ENCODE measurements around the gene PPM1A. TPM values are rescaled to one million over a fixed set of nuclear protein-coding genes. Genes with fewer than 3 reads are reported as not detected.

The PPM1A gene
- total RNA-seq, 2 experiments from 2014 or later = 30.4 to 41.5 TPM

DNA sequence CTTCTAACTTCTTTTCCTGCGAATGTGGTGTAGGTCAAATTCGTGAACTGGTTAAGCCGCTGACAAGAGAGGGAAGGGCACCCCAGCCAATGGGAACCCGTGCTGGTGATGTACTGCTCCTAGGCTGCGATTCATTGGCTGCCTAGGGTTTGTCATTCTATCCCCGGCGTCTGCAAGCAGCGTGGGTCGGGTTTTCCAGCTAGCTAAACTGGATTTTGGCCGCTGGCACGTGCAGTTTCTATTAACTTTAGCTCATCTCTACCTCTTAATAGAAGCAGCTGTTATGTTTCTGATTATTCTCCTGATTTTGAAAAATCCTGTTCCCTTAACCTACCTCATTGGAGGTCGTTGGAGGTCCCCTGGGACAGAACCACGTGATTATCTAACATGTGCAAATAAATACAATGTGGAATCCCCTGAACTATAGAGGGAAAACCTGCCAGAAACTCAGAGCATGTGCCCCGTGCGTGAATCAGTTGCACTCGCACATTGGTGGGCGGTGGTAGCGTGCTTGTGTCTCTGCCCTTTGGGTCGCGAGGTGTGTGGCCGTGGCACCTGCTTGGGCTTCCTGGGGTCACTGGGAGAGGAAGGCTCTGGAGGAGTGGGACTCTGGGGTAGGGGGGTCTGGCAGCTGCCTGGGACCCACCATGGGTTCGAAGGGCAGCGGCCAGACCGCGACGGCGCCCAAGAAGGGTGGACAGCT is 876 bp upstream of the PPM1A start:
- Mint-ChIP-seq H3K36me3 (ENCODE audit: low read depth) (peaks cover 10% of the 10 kb centered on the region), H3K4me1 (peaks cover 48% of the 10 kb centered on the region), H3K27me3 (no peaks in the 10 kb centered on the region), H3K4me3 (peak overlapping the region; percentile 94), H3K9me3 (ENCODE audit: low read depth) (no peaks in the 10 kb centered on the region), H3K27ac (peak overlapping the region; percentile 100)
- peak; percentile 79 for ATAC-seq
- POLR2A ChIA-PET = interaction anchor here (0.6 to 1.3 kb wide), 7 partner anchors 37 to 157 kb away, joined by 3 to 7 read pairs (median 4); no protein-coding TSS in a partner anchor
- peak; percentile 91 for DNase-seq
- CTCF ChIA-PET = interaction anchor here (0.6 to 1.8 kb wide), 8 partner anchors 9 to 284 kb away, joined by 3 to 8 read pairs (median 3); no protein-coding TSS in a partner anchor
- intact Hi-C loops (cut with DNase I, micrococcal nuclease) = loop anchor here (1.0 to 10.0 kb wide), 10 partner anchors 157 to 1821 kb away; partner anchors contain the start of genes DAAM1 (in 2 of the 2), HIF1A (in 1 of the 2), JKAMP (in 1 of the 2) and KIAA0586 (in 1 of the 2)

DNA sequence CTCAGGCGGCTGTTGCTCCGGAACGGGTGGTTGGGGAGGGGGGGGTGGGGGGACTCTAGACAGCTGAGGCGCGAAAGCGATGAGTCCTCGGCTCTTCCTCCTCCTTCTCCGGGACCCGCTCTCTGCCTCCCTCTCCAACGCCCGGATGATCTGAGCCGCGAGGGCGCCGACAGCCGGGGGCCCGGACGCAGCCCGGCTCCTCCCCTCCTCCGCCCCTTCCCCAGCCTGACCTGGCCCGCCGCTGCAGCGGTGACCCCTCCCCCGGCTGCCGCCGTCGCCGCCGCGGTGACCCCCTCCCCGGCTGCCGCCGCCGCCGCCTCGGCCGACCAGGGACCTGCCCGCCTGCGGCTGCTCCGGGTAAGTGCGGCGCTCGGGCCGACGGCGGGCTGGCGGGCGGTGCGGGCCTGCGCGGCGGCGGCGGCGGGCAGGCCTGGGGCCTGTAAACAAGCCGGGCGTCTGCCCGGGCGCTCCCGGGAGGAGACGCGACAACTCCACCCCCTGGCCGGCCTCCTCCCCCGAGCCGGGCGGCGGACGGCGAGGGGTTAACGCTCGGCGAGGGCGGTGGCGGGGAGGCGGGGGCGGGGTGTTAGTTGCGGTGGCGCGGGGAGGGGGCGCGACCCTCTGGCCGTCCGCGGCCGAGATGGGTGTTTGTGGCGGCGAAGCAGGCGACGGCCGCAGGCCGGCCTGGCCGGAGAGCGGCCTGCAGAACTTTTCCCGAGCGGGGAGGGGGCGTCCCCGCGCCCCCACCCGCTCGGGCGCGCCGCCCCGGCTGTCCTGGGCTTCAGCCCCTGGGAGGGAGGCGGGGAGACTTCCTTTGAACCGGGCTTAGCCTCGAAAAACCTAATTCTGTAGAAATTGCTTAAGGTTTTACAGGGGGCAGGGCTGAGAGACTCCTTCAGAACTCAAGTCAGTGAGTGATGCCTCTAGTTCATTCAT is 568 bp downstream of the PPM1A start:
- Mint-ChIP-seq H3K4me1 (peaks cover 55% of the 10 kb centered on the region), H3K27me3 (no peaks in the 10 kb centered on the region), H3K9me3 (ENCODE audit: low read depth) (no peaks in the 10 kb centered on the region), H3K4me3 (peak overlapping the region; percentile 94), H3K36me3 (ENCODE audit: low read depth) (peaks cover 10% of the 10 kb centered on the region), H3K27ac (peak overlapping the region; percentile 81)
- intact Hi-C loops (cut with DNase I, micrococcal nuclease) = loop anchor here (1.0 to 10.0 kb wide), 14 partner anchors 9 to 1823 kb away; partner anchors contain the start of genes DAAM1 (in 2 of the 2), DHRS7 (in 1 of the 2), HIF1A (in 1 of the 2) and JKAMP (in 1 of the 2)
- POLR2A ChIA-PET = interaction anchor here (0.6 to 1.3 kb wide), 12 partner anchors 8 to 765 kb away, joined by 3 to 7 read pairs (median 4); partner anchors contain the start of genes JKAMP and L3HYPDH
- DNase-seq = peak; percentile 77
- CTCF ChIA-PET = interaction anchor here (0.6 to 1.5 kb wide), 6 partner anchors 9 to 1075 kb away, joined by 3 to 5 read pairs (median 3); partner anchors contain the start of gene DHRS7
- peak; percentile 30 for ATAC-seq

GRCh38 chr14:60250257-60251035 is 1.4 kb downstream of the PPM1A start:
- H3K36me3 Mint-ChIP-seq (ENCODE audit: low read depth) = peaks cover 13% of the 10 kb centered on the region
- ChIA-PET CTCF (interaction anchor here (0.6 to 1.5 kb wide), 5 partner anchors 16 to 1075 kb away, joined by 3 to 5 read pairs (median 3); partner anchors contain the start of gene DHRS7), POLR2A (no interaction called here)
- H3K27ac Mint-ChIP-seq = peak overlapping the region; percentile 81
- H3K27me3 Mint-ChIP-seq = no peaks in the 10 kb centered on the region
- ATAC-seq (no peak), DNase-seq (no peak)
- H3K4me3 Mint-ChIP-seq = peak overlapping the region; percentile 94
- H3K4me1 Mint-ChIP-seq = peaks cover 56% of the 10 kb centered on the region
- H3K9me3 Mint-ChIP-seq (ENCODE audit: low read depth) = peaks cover 1% of the 10 kb centered on the region
- intact Hi-C loops (cut with DNase I, micrococcal nuclease) = loop anchor here (1.0 to 5.0 kb wide), 2 partner anchors 8 to 77 kb away; no protein-coding TSS in a partner anchor

GRCh38 chr14:60251877-60252276 is 2.9 kb downstream of the PPM1A start:
- peaks cover 60% of the 10 kb centered on the region for H3K4me1 Mint-ChIP-seq
- H3K36me3 Mint-ChIP-seq (ENCODE audit: low read depth) = peaks cover 13% of the 10 kb centered on the region

DNA sequence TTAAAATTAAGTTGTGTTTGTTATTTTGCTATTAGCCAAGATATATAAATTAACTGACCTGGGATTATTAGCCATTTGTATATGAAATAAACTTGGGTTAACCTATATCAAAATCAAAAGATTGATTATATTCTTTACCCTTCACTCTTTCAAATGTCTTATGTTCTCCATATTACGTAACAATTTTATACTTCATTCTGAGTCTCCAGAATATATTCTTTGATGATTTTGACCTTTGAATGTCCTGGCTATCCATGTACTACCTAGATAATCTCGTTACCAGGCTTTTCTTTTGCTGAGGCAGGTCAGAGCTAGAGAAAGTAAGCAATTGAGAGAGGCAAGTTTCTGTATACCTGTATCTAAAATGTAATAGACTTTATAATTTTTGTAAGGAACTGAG is 3.6 kb downstream of the PPM1A start:
- Mint-ChIP-seq H3K9me3 (ENCODE audit: low read depth) (peaks cover 1% of the 10 kb centered on the region), H3K36me3 (ENCODE audit: low read depth) (peaks cover 13% of the 10 kb centered on the region), H3K4me3 (no peak overlapping the region), H3K4me1 (peaks cover 55% of the 10 kb centered on the region), H3K27ac (no peak overlapping the region), H3K27me3 (no peaks in the 10 kb centered on the region)
- DNase-seq = no peak
- intact Hi-C loops (cut with DNase I, micrococcal nuclease) = loop anchor here in 1 of 2 experiments (5.0 kb wide), 1 partner anchor 75 kb away; no protein-coding TSS in a partner anchor
- ATAC-seq = no peak
- ChIA-PET CTCF (interaction anchor here (0.6 to 3.2 kb wide), 3 partner anchors 13 to 1158 kb away, joined by 3 to 20 read pairs (median 3); no protein-coding TSS in a partner anchor), POLR2A (no interaction called here)

More at GRCh38 chr14:60251877-60252276, 2.9 kb downstream of the PPM1A start:
- intact Hi-C loops (cut with DNase I, micrococcal nuclease) = loop anchor here in 1 of 2 experiments (5.0 kb wide), 1 partner anchor 75 kb away; no protein-coding TSS in a partner anchor
- no peaks in the 10 kb centered on the region for H3K27me3 Mint-ChIP-seq
- ChIA-PET POLR2A (no interaction called here), CTCF (interaction anchor here (3.2 kb wide), 1 partner anchor 14 kb away, joined by 20 read pairs; no protein-coding TSS in a partner anchor)
- ATAC-seq = no peak
- DNase-seq = no peak
- H3K27ac Mint-ChIP-seq = peak overlapping the region; percentile 48
- peaks cover 1% of the 10 kb centered on the region for H3K9me3 Mint-ChIP-seq (ENCODE audit: low read depth)
- H3K4me3 Mint-ChIP-seq = peak overlapping the region; percentile 38

DNA sequence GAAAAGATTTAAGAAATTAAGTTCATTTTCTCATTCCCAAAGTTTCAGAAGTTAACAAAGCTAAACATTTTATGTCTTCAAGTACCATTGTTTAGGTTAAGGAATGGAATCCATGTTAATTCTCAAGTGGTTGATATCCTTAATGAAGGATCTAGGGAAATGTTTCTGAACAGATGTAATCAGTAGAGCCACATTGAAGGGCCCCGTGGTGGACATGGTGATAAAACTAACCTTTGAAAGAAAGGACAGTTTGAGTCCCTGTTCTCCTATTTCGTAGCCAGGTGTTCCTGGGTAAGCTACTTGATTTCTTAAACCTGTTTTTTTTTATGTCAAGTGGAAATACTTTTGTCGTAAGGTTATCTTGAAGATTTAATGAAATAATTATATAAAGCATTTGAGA is 4.6 kb downstream of the PPM1A start:
- ChIA-PET POLR2A (no interaction called here), CTCF (interaction anchor here (0.7 to 3.2 kb wide), 4 partner anchors 12 to 30 kb away, joined by 3 to 20 read pairs (median 3); no protein-coding TSS in a partner anchor)
- intact Hi-C loops (cut with DNase I, micrococcal nuclease) = loop anchor here in 1 of 2 experiments (5.0 kb wide), 1 partner anchor 74 kb away; no protein-coding TSS in a partner anchor

DNA sequence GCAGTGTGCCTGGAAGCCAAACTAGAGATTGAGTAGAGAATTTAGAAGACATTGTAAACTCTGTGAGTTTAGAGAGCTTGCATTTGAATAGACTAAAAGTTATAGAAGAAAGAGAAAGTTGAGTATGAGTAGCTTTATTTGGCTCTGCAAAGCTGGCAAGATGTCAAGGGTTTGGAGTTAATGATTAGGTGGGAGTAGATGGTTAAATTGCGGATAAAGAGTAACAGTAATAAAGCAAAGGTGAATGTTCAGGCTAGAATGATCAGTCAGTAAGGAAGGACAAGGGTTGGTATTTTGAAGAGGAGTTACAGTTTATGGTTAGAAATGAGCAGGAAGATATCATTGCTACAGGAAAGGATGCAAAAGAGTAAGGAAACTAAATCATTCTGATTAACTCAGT is 5.2 kb downstream of the PPM1A start:
- ChIA-PET CTCF (interaction anchor here (1.3 to 3.2 kb wide), 2 partner anchors 12 to 29 kb away, joined by 3 to 20 read pairs; no protein-coding TSS in a partner anchor), POLR2A (no interaction called here)
- intact Hi-C loops (cut with DNase I, micrococcal nuclease) = loop anchor here in 1 of 2 experiments (5.0 kb wide), 1 partner anchor 73 kb away; no protein-coding TSS in a partner anchor
- ATAC-seq = no peak
- H3K27me3 Mint-ChIP-seq = no peaks in the 10 kb centered on the region
- H3K27ac Mint-ChIP-seq = no peak overlapping the region
- H3K4me1 Mint-ChIP-seq = peaks cover 59% of the 10 kb centered on the region
- H3K4me3 Mint-ChIP-seq = no peak overlapping the region
- no peak for DNase-seq
- peaks cover 1% of the 10 kb centered on the region for H3K9me3 Mint-ChIP-seq (ENCODE audit: low read depth)
- peaks cover 13% of the 10 kb centered on the region for H3K36me3 Mint-ChIP-seq (ENCODE audit: low read depth)

More for the DNA sequence above, 4.6 kb downstream of the PPM1A start:
- DNase-seq = no peak
- Mint-ChIP-seq H3K9me3 (ENCODE audit: low read depth) (peaks cover 1% of the 10 kb centered on the region), H3K27ac (no peak overlapping the region), H3K36me3 (ENCODE audit: low read depth) (peaks cover 13% of the 10 kb centered on the region), H3K4me1 (peaks cover 55% of the 10 kb centered on the region), H3K27me3 (no peaks in the 10 kb centered on the region), H3K4me3 (no peak overlapping the region)
- ATAC-seq = no peak

DNA sequence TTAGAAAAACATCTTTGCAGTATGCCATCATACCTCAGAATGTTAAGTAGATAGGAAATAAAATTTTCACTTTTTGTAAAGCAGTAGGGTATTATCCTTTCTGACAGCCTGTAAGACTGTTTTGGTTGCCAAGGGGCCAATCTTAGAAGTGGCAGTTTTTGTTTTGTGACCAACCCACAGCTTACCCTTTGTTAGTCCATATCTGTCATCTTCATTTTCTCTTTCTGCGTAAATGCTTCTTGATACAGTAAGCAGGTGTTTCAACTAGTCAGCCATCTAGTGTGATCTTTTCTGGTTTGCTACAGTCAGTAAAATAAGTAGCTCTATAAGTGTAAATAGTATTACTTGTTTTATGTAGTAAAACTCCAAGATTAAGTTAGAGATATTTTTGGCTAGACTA is 8.8 kb downstream of the PPM1A start:
- no peak for DNase-seq
- CTCF ChIA-PET = interaction anchor here (0.5 to 1.3 kb wide), 4 partner anchors 9 to 91 kb away, joined by 3 to 4 read pairs (median 3); partner anchors contain the start of gene PPM1A
- peaks cover 45% of the 10 kb centered on the region for H3K4me1 Mint-ChIP-seq
- peak; percentile 49 for ATAC-seq
- H3K27me3 Mint-ChIP-seq = no peaks in the 10 kb centered on the region
- no peak overlapping the region for H3K27ac Mint-ChIP-seq
- no peak overlapping the region for H3K4me3 Mint-ChIP-seq
- peaks cover 6% of the 10 kb centered on the region for H3K36me3 Mint-ChIP-seq (ENCODE audit: low read depth)
- H3K9me3 Mint-ChIP-seq (ENCODE audit: low read depth) = peaks cover 1% of the 10 kb centered on the region
- POLR2A ChIA-PET = interaction anchor here (0.5 to 1.6 kb wide), 2 partner anchors 9 to 1301 kb away, joined by 3 to 7 read pairs; partner anchors contain the start of gene PPM1A
- intact Hi-C loops (cut with DNase I, micrococcal nuclease) = loop anchor here in 1 of 2 experiments (1.0 kb wide), 1 partner anchor 8 kb away; no protein-coding TSS in a partner anchor

DNA sequence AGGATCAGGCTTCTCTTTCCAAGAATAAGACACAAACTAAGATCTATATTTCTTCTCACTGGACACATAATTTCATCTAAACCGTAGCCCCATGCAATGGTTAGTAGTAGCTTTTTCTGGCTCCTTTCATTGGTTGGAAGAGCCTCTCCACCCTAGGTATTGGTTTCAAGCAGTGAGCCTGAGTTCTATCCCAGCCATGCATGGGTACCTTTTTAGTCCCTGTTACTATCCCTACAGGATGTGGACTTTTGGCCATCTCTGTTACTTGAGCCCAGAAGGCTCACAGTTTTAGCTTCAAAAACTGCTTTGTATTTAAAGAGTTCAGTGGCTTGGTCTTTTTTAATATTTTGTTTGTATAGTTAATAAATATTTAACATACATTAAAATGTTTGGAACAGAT is 16.1 kb downstream of the PPM1A start:
- intact Hi-C loops (cut with DNase I, micrococcal nuclease) = no loop called here
- peaks cover 23% of the 10 kb centered on the region for H3K36me3 Mint-ChIP-seq (ENCODE audit: low read depth)
- H3K27ac Mint-ChIP-seq = no peak overlapping the region
- H3K4me1 Mint-ChIP-seq = peaks cover 27% of the 10 kb centered on the region
- no peak for DNase-seq
- CTCF ChIA-PET = interaction anchor here (0.5 to 2.5 kb wide), 11 partner anchors 8 to 909 kb away, joined by 3 to 20 read pairs (median 5); no protein-coding TSS in a partner anchor
- H3K4me3 Mint-ChIP-seq = no peak overlapping the region
- peaks cover 2% of the 10 kb centered on the region for H3K9me3 Mint-ChIP-seq (ENCODE audit: low read depth)
- no peak for ATAC-seq
- POLR2A ChIA-PET = no interaction called here
- H3K27me3 Mint-ChIP-seq = no peaks in the 10 kb centered on the region
